Adrenal gland (tissue), 12 donors: ENCODE results near the gene YJEFN3. TPM values are rescaled to one million over a fixed set of nuclear protein-coding genes. Genes with fewer than 3 reads are reported as not detected.
A peak's percentile ranks its signal among the peaks of the same experiment; 100 is the strongest.

Source experiments
- DNase-seq, 7 donors: peaks; one replicate each; pipeline ENCODE4 v3.0.0-alpha.2; 2019 to 2020
- H3K27ac ChIP-seq, 5 donors: fragments of 200-600 bp; sonication (generic) in 4 of 5; 1 replicate in 3 of 5; 2 replicates in 2 of 5; pipeline versions ENCODE4 v1.5.1 to v1.8.0; 2016 to 2020; ENCODE audit warnings: mild to moderate bottlenecking in 1 of 5
- H3K27me3 ChIP-seq: fragments of 200-600 bp; 2 replicates; pipeline ENCODE4 v1.8.0; 2021
- H3K36me3 ChIP-seq, 2 donors: fragments of 200-600 bp; replicated peaks in 1 of 2; 1 replicate in 1 of 2; 2 replicates in 1 of 2; pipeline versions ENCODE4 v1.5.1 to v1.8.0; 2018 to 2022
- H3K4me1 ChIP-seq, 2 donors: fragments of 200-600 bp; replicated peaks in 1 of 2; 1 replicate in 1 of 2; 2 replicates in 1 of 2; pipeline versions ENCODE4 v1.5.1 to v1.8.0; 2018 to 2021
- H3K4me3 ChIP-seq, 4 donors: fragments of 200-600 bp; sonication (generic) in 3 of 4; one replicate each; pipeline ENCODE4 v1.5.1; 2016 to 2018
- H3K9me3 ChIP-seq, 3 donors: fragments of 200-600 bp; sonication (generic) in 1 of 3; replicated peaks in 1 of 3; 1 replicate in 2 of 3; 2 replicates in 1 of 3; pipeline versions ENCODE4 v1.5.1 to v1.8.0; 2016 to 2021
- CTCF ChIP-seq, 6 experiments: fragments of 450-650 bp in 4 of 6; fragments of 200-600 bp in 2 of 6; sonication (generic) in 1 of 6; IDR thresholded peaks; 1 replicate in 5 of 6; 2 replicates in 1 of 6; pipeline versions ENCODE4 v1.5.1 to v1.8.0; 2016 to 2021; ENCODE audit warnings: antibody characterized with exemption in 6 of 6, mild to moderate bottlenecking in 2 of 6, moderate library complexity in 1 of 6
- POLR2A ChIP-seq, 2 donors: fragments of 450-650 bp; IDR thresholded peaks; one replicate each; pipeline ENCODE4 v1.6.1; 2017; ENCODE audit warnings: antibody characterized with exemption in 2 of 2, mild to moderate bottlenecking in 2 of 2, moderate library complexity in 1 of 2
- WGBS, 4 donors: extraction: QIAGEN DNeasy Blood & Tissue Kit in 2 of 4; methylation state at CpG; one replicate each; pipeline versions ENCODE4 v1.1.5 to v1.1.7; 2013 to 2017; 5-methylcytosine and 5-hydroxymethylcytosine counted together
- intact Hi-C, 2 donors: fragments of 100-400 bp; cut with DNase I; formaldehyde crosslinking; loops; one replicate each; pipeline versions ENCODE4 v1.14.1 to v1.15.0; 2022 to 2023
- polyA plus RNA-seq, 3 donors: library from polyadenylated mRNA; stranded (reverse); fragments of 200-250 nt in 2 of 3; fragments of 350-450 nt in 1 of 3; fragmentation: Illumina TruSeq in 1 of 3; extraction: RNeasy Lipid Tissue Mini Kit (QIAGEN cat#74804) in 1 of 3; gene quantifications; one replicate each; pipeline ENCODE4 v1.2.3, GENCODE V29; 2013 to 2014
- total RNA-seq, 9 donors: library from RNA; depleted of rRNA in 4 of 9; stranded (reverse); fragments of >200 nt in 4 of 9; fragments of 120-200 nt in 1 of 9; fragmentation: NEBNext Ultra II Directional in 1 of 9; extraction: Animal tissue kit (Norgen Biotek cat#: 25700) in 1 of 9; gene quantifications; one replicate each; pipeline versions ENCODE4 v1.1.0 to v1.2.4, GENCODE V29; 2013 to 2023
- donor health status: healthy with polysubstance abuse.
- donor health status: Bipolar disorder and iron deficiency.
- donor health status: DM: yes; HTN: yes; CAD: no.
- donor health status: DM: no; HTN: no; CAD: no.
- donor health status: DM: no; HTN: no; CAD: no.
- donor health status: DM: yes; HTN: yes; CAD: no.

Gene YJEFN3
- total and polyA plus RNA-seq, 12 donors: 0.36 to 30.2 (median 1.3) TPM

GRCh38 chr19:19489804-19490204 is 38.9 kb upstream of the YJEFN3 start:
- intact Hi-C loops: loop anchor here (2.0 to 5.0 kb wide), 3 partner anchors 83 to 123 kb away; partner anchors contain the start of gene GATAD2A (in 1 of the 2)
- Histone ChIP-seq H3K4me1 (peaks cover 27 to 47% of the 10 kb centered on the region in 2 donors), H3K4me3 (no peak overlapping the region), H3K27ac (peak overlapping the region; percentile 64 to 87 (median 82)), H3K27me3 (no peaks in the 10 kb centered on the region), H3K9me3 (no peaks in the 10 kb centered on the region), H3K36me3 (peaks cover 0 to 27% of the 10 kb centered on the region in 2 donors)
- TF ChIP-seq CTCF (IDR thresholded peaks at IDR 0.05): no peak
- TF ChIP-seq POLR2A (IDR thresholded peaks at IDR 0.05): no peak
- 49 to 56% (median 51%) methylated on average over 5 to 9 of the region's 9 CpGs for WGBS, 4 donors
- peak in 2 of 7 donors; percentile 38 to 39 for DNase-seq

- Histone ChIP-seq H3K36me3 (peaks cover 0 to 30% of the 10 kb centered on the region in 2 donors), H3K27me3 (no peaks in the 10 kb centered on the region), H3K27ac (peak overlapping the region; percentile 64 to 87 (median 82)), H3K4me1 (peaks cover 27 to 47% of the 10 kb centered on the region in 2 donors), H3K4me3 (no peak overlapping the region), H3K9me3 (no peaks in the 10 kb centered on the region)
- WGBS, 4 donors: 23 to 35% (median 28%) methylated on average over 13 to 20 of the region's 20 CpGs
- peak; percentile 82 to 95 (median 84) for DNase-seq
- TF ChIP-seq CTCF (IDR thresholded peaks at IDR 0.05): peak; percentile 70 to 91 (median 88)
- TF ChIP-seq POLR2A (IDR thresholded peaks at IDR 0.05): no peak
- intact Hi-C loops: loop anchor here (2.0 to 5.0 kb wide), 2 partner anchors 123 to 124 kb away; no protein-coding TSS in a partner anchor
Measured at GRCh38 chr19:19490214-19490968, 38.3 kb upstream of the YJEFN3 start.

GRCh38 chr19:19491321-19492025 is 37.2 kb upstream of the YJEFN3 start:
- peak overlapping the region in 1 of 5 donors; percentile 3 for H3K27ac ChIP-seq
- no peaks in the 10 kb centered on the region for H3K27me3 ChIP-seq
- peak in 5 of 7 donors; percentile 53 to 71 (median 66) for DNase-seq
- H3K4me1 ChIP-seq: peaks cover 27 to 47% of the 10 kb centered on the region in 2 donors
- H3K9me3 ChIP-seq: no peaks in the 10 kb centered on the region
- TF ChIP-seq POLR2A (IDR thresholded peaks at IDR 0.05): no peak
- TF ChIP-seq CTCF (IDR thresholded peaks at IDR 0.05): no peak
- H3K4me3 ChIP-seq: no peak overlapping the region
- intact Hi-C loops: loop anchor here (2.0 to 5.0 kb wide), 2 partner anchors 124 to 125 kb away; no protein-coding TSS in a partner anchor
- peaks cover 0 to 40% of the 10 kb centered on the region in 2 donors for H3K36me3 ChIP-seq
- WGBS, 4 donors: 46 to 72% (median 62%) methylated on average over 6 to 15 of the region's 15 CpGs

- H3K4me1 ChIP-seq: peaks cover 27 to 47% of the 10 kb centered on the region in 2 donors
- TF ChIP-seq CTCF (IDR thresholded peaks at IDR 0.05) (no peak), POLR2A (IDR thresholded peaks at IDR 0.05) (no peak)
- no peaks in the 10 kb centered on the region for H3K27me3 ChIP-seq
- H3K9me3 ChIP-seq: no peaks in the 10 kb centered on the region
- no peak overlapping the region for H3K4me3 ChIP-seq
- intact Hi-C loops: loop anchor here in 1 of 2 donors (5.0 kb wide), 1 partner anchor 125 kb away; no protein-coding TSS in a partner anchor
- peak in 1 of 7 donors; percentile 38 for DNase-seq
- 52 to 77% (median 68%) methylated on average over 8 to 21 of the region's 21 CpGs for WGBS, 4 donors
- H3K36me3 ChIP-seq: peaks cover 0 to 46% of the 10 kb centered on the region in 2 donors
- no peak overlapping the region for H3K27ac ChIP-seq
Measured at GRCh38 chr19:19492026-19492610, 36.6 kb upstream of the YJEFN3 start.
